H1 (cell line): ENCODE data around the gene CSNK1G2. TPM values are rescaled to one million over a fixed set of nuclear protein-coding genes. Genes with fewer than 3 reads are reported as not detected.
A peak's percentile ranks its signal among the peaks of the same experiment; 100 is the strongest.

Experiments
- CTCF ChIA-PET: fragments of 300-600 bp; sonication (Branson Sonifier 250); formaldehyde crosslinking; loops from one replicate; lab custom pipeline; 2021; ENCODE audit not compliant: partially characterized antibody; lab: Charles Lee
- POLR2A ChIA-PET: fragments of 300-600 bp; sonication (Branson Sonifier 250); formaldehyde crosslinking; loops from one replicate; lab custom pipeline; 2021; ENCODE audit warnings: inconsistent platforms; ENCODE audit not compliant: partially characterized antibody; lab: Charles Lee
- DNase-seq, 2 experiments: peaks; one replicate each; pipeline versions ENCODE4 v3.0.0 to v3.0.0-alpha.2; 2010 to 2022; ENCODE audit warnings: low spot score in 2 of 2, low read depth in 1 of 2, mixed read lengths in 1 of 2
- FAIRE-seq: peaks from 2 replicates; lab custom pipeline; 2011; peaks lifted over from hg19 to GRCh38; lab: Jason Lieb, UNC
- H2AFZ ChIP-seq: 2 replicates; pipeline ENCODE4 v1.8.1; 2012; ENCODE audit warnings: low read length, inconsistent platforms
- H2AK5ac ChIP-seq: 2 replicates; pipeline ENCODE4 v1.6.1; 2013; ENCODE audit warnings: low read depth, low read length
- H2BK120ac ChIP-seq: replicated peaks from 2 replicates; pipeline ENCODE3; 2013; ENCODE audit warnings: low read depth, low read length, inconsistent platforms
- H2BK12ac ChIP-seq: 2 replicates; pipeline ENCODE4 v1.6.1; 2013; ENCODE audit warnings: low read depth, low read length
- H2BK15ac ChIP-seq: 2 replicates; pipeline ENCODE4 v1.6.1; 2013; ENCODE audit warnings: low read length
- H2BK20ac ChIP-seq: 2 replicates; pipeline ENCODE4 v1.6.1; 2013; ENCODE audit warnings: low read length
- H2BK5ac ChIP-seq: 2 replicates; pipeline ENCODE4 v1.6.1; 2013; ENCODE audit warnings: low read depth, low read length
- H3K14ac ChIP-seq: 2 replicates; pipeline ENCODE4 v1.6.1; 2013; ENCODE audit warnings: inconsistent platforms; ENCODE audit not compliant: insufficient read length
- H3K18ac ChIP-seq: 2 replicates; pipeline ENCODE4 v1.6.1; 2013; ENCODE audit warnings: low read length; ENCODE audit errors: extremely low read depth
- H3K23ac ChIP-seq: 2 replicates; pipeline ENCODE4 v1.6.1; 2013; ENCODE audit warnings: inconsistent platforms; ENCODE audit not compliant: insufficient read length
- H3K23me2 ChIP-seq: 2 replicates; pipeline ENCODE4 v1.6.1; 2013; ENCODE audit warnings: low read depth, low read length
- H3K27ac ChIP-seq: 2 replicates; pipeline ENCODE4 v1.6.1; 2011; ENCODE audit warnings: low read depth, low read length, inconsistent platforms
- H3K27me3 ChIP-seq, 4 experiments: replicated peaks in 1 of 4; 1 replicate in 1 of 4; 2 replicates in 3 of 4; pipeline versions ENCODE4 v1.6.1 to v1.8.1; 2011 to 2013; ENCODE audit warnings: low read length in 3 of 4, mild to moderate bottlenecking in 3 of 4, inconsistent platforms in 2 of 4, mixed read lengths in 2 of 4, moderate library complexity in 1 of 4; ENCODE audit not compliant: control insufficient read depth in 3 of 4, insufficient read depth in 3 of 4; ENCODE audit errors: extremely low read depth in 1 of 4
- H3K36me3 ChIP-seq, 4 experiments: 2 replicates each; pipeline versions ENCODE4 v1.6.1 to v1.8.1; 2011 to 2013; ENCODE audit warnings: mild to moderate bottlenecking in 4 of 4, low read length in 3 of 4, moderate library complexity in 2 of 4, control low read depth in 1 of 4, inconsistent platforms in 1 of 4; ENCODE audit not compliant: insufficient read depth in 4 of 4, control insufficient read depth in 2 of 4
- H3K4ac ChIP-seq: replicated peaks from 2 replicates; pipeline ENCODE3; 2013; ENCODE audit warnings: low read length, low read depth, mixed read lengths, inconsistent platforms; ENCODE audit not compliant: insufficient read length
- H3K4me1 ChIP-seq, 4 experiments: replicated peaks in 1 of 4; 1 replicate in 1 of 4; 2 replicates in 3 of 4; pipeline versions ENCODE4 v1.6.1 to v1.8.1; 2011 to 2013; ENCODE audit warnings: low read length in 3 of 4, inconsistent platforms in 2 of 4, mixed read lengths in 1 of 4; ENCODE audit not compliant: insufficient read depth in 4 of 4, control insufficient read depth in 3 of 4
- H3K4me2 ChIP-seq, 2 experiments: 2 replicates each; pipeline versions ENCODE4 v1.6.1 to v1.8.1; 2011 to 2013; ENCODE audit warnings: low read depth in 2 of 2, low read length in 2 of 2, control low read depth in 1 of 2, inconsistent platforms in 1 of 2, mild to moderate bottlenecking in 1 of 2; ENCODE audit not compliant: insufficient read depth in 1 of 2
- H3K4me3 ChIP-seq, 4 experiments: fragments of 200-600, 300-600 bp in 1 of 4; sonication (generic), shearing (Covaris generic), sonication (Bioruptor Twin) in 1 of 4; 2 replicates each; pipeline versions ENCODE4 v1.5.1 to v1.8.1; 2011 to 2016; ENCODE audit warnings: low read length in 4 of 4, low read depth in 3 of 4, control low read depth in 2 of 4, inconsistent platforms in 2 of 4, mild to moderate bottlenecking in 2 of 4, mixed read lengths in 1 of 4, moderate library complexity in 1 of 4; ENCODE audit not compliant: insufficient read depth in 2 of 4; ENCODE audit errors: extremely low read depth in 1 of 4
- H3K56ac ChIP-seq: replicated peaks from 2 replicates; pipeline ENCODE3; 2013; ENCODE audit warnings: low read depth, mild to moderate bottlenecking, mixed read lengths, low read length, inconsistent platforms; ENCODE audit not compliant: insufficient read length
- H3K79me1 ChIP-seq: 2 replicates; pipeline ENCODE4 v1.6.1; 2013; ENCODE audit warnings: low read depth, low read length, control low read depth
- H3K79me2 ChIP-seq, 2 experiments: 2 replicates each; pipeline versions ENCODE4 v1.6.1 to v1.8.1; 2012 to 2013; ENCODE audit warnings: low read length in 2 of 2, mild to moderate bottlenecking in 2 of 2, inconsistent platforms in 1 of 2; ENCODE audit not compliant: insufficient read depth in 2 of 2, control insufficient read depth in 1 of 2
- H3K9ac ChIP-seq, 4 experiments: replicated peaks in 1 of 4; 1 replicate in 1 of 4; 2 replicates in 3 of 4; pipeline versions ENCODE4 v1.6.1 to v1.8.1; 2011 to 2013; ENCODE audit warnings: low read depth in 3 of 4, low read length in 3 of 4, control low read depth in 2 of 4, mild to moderate bottlenecking in 2 of 4, moderate library complexity in 2 of 4, inconsistent platforms in 1 of 4; ENCODE audit errors: extremely low read depth in 1 of 4
- H3K9me3 ChIP-seq, 2 experiments: 2 replicates each; pipeline versions ENCODE4 v1.6.1 to v1.8.1; 2012 to 2013; ENCODE audit warnings: mild to moderate bottlenecking in 2 of 2, moderate library complexity in 2 of 2, control low read depth in 1 of 2, inconsistent platforms in 1 of 2, low read depth in 1 of 2, low read length in 1 of 2, mixed read lengths in 1 of 2; ENCODE audit not compliant: insufficient read depth in 2 of 2
- H4K20me1 ChIP-seq, 2 experiments: replicated peaks in 1 of 2; 2 replicates each; pipeline versions ENCODE3 to v1.8.1; 2011 to 2013; ENCODE audit warnings: inconsistent platforms in 2 of 2, low read length in 2 of 2, mild to moderate bottlenecking in 1 of 2; ENCODE audit not compliant: insufficient read depth in 2 of 2, control insufficient read depth in 1 of 2
- H4K5ac ChIP-seq: 2 replicates; pipeline ENCODE4 v1.6.1; 2013; ENCODE audit warnings: low read length, low read depth, mixed read lengths, inconsistent platforms; ENCODE audit not compliant: insufficient read length
- H4K8ac ChIP-seq: 2 replicates; pipeline ENCODE4 v1.8.0; 2013; ENCODE audit warnings: mild to moderate bottlenecking, moderate library complexity, low read length, inconsistent platforms; ENCODE audit not compliant: insufficient read depth; ENCODE audit errors: extremely low read depth
- H4K91ac ChIP-seq: replicated peaks from 2 replicates; pipeline ENCODE3; 2013; ENCODE audit warnings: low read length, mixed read lengths, inconsistent platforms; ENCODE audit not compliant: insufficient read length
- WGBS, 2 experiments: shearing (Covaris generic) in 1 of 2; methylation state at CpG; one replicate each; pipeline versions ENCODE4 v1.1.6 to v1.1.7; 2013 to 2015; ENCODE audit warnings: low lambda C conversion rate in 2 of 2, mixed read lengths in 2 of 2, inconsistent platforms in 1 of 2, low coverage in 1 of 2, missing lambda C conversion rate in 1 of 2; ENCODE audit not compliant: insufficient replicate concordance in 2 of 2, insufficient coverage in 1 of 2, insufficient read length in 1 of 2; ENCODE audit errors: extremely low coverage in 1 of 2, missing lambda C conversion rate in 1 of 2; 5-methylcytosine and 5-hydroxymethylcytosine counted together
- polyA plus RNA-seq, 7 experiments: library from polyadenylated mRNA; depleted of rRNA in 3 of 7; stranded (reverse) in 5 of 7; unstranded in 2 of 7; fragments of >200 nt in 5 of 7; fragments of 200-250 nt in 2 of 7; gene quantifications; 1 replicate in 5 of 7; 2 replicates in 1 of 7; 4 replicates in 1 of 7; pipeline versions ENCODE4 v1.2.1 to v1.2.3, GENCODE V29; 2011 to 2013; ENCODE audit warnings: missing spikeins in 2 of 7, mixed read lengths in 2 of 7
- total RNA-seq: library from RNA; stranded (reverse); fragmentation: NEBNext Ultra II Directional; extraction: Animal tissue kit (Norgen Biotek cat#: 25700); gene quantifications from 2 replicates; pipeline ENCODE4 v1.2.1, GENCODE V29; 2021
- TF ChIP-seq, protein P1 (sequence below): IDR thresholded peaks from 2 replicates; pipeline ENCODE4 v1.6.1; 2011; ENCODE audit warnings: low read length, improper control_type of control experiment

The CSNK1G2 gene
- total and polyA plus RNA-seq, 2 of the 8 experiments (the other 6 are each of a cell fraction or from before 2014, with no cell fraction given), result 99.5 to 130 TPM

DNA sequence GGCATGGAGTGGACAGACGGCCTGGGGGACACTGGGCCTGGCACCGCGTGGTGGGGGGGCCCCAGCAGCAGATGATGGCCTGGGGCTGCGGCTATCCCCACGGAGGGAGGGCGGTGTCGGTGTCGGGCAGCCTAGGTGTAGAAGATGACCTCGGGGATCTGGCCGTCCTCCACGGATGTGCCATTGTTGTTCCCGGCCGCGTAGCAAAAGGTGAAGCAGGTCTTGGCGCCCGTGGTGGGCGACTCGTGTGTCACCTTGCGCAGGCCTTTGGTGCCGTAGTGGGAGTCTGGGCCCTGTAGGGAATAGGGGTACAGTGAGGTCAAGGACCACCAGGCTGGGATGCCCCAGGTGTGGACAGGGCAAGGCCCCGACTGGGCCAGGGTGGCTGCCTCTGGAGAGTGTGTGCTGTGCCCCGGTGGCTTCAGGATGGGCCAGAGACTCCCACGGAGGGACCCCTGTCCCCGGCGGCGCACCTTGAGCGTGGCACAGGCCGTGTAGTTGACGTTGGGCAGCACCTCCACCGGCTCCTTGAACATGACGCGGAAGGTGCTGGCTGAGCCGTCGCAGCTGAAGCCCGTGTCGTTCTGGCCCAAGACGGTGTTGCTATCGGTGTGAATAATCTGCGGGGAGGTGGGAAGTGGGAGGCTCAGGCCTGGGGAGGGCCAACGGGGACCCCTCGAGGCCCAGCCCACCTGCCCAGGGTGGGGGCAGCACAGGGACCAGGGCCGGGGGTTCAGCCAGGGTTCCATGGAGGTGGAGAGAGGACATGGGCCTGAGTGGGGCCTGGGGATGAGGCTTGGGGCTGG, 45.6 kb downstream of the CSNK1G2 start:
- H3K36me3 ChIP-seq, result peaks cover 15 to 50% (median 40%) of the 10 kb centered on the region in 4 experiments

More for the DNA sequence above, 45.6 kb downstream of the CSNK1G2 start:
- Histone ChIP-seq H3K56ac (no peak overlapping the region), H3K4me3 (no peak overlapping the region), H2BK15ac (no peak overlapping the region), H3K27me3 (no peaks in the 10 kb centered on the region), H3K18ac (no peak overlapping the region), H4K20me1 (peaks cover 3 to 21% of the 10 kb centered on the region in 2 experiments), H3K4ac (no peak overlapping the region), H4K5ac (no peak overlapping the region), H2AK5ac (no peak overlapping the region), H2BK12ac (no peak overlapping the region), H3K23me2 (no peaks in the 10 kb centered on the region), H3K23ac (no peak overlapping the region), H3K14ac (no peak overlapping the region), H2AFZ (no peak overlapping the region), H3K9ac (no peak overlapping the region), H3K27ac (no peak overlapping the region), H2BK120ac (no peak overlapping the region), H2BK20ac (no peak overlapping the region), H3K4me2 (no peak overlapping the region), H3K79me1 (no peaks in the 10 kb centered on the region), H3K4me1 (no peaks in the 10 kb centered on the region), H4K8ac (peak overlapping the region; percentile 85), H3K79me2 (no peaks in the 10 kb centered on the region), H3K9me3 (no peaks in the 10 kb centered on the region), H2BK5ac (no peak overlapping the region), H4K91ac (no peak overlapping the region)
- CTCF ChIA-PET, result no interaction called here
- DNase-seq, result no peak
- no peak for FAIRE-seq
- WGBS, 2 experiments, result 93% methylated on average over 42 of the region's 42 CpGs; no CpG with 5 or more reads in 1 of the 2 experiments
- POLR2A ChIA-PET, result interaction anchor here (1.3 kb wide), 1 partner anchor 25 kb away, joined by 3 read pairs; no protein-coding TSS in a partner anchor
- TF ChIP-seq, protein P1, sequence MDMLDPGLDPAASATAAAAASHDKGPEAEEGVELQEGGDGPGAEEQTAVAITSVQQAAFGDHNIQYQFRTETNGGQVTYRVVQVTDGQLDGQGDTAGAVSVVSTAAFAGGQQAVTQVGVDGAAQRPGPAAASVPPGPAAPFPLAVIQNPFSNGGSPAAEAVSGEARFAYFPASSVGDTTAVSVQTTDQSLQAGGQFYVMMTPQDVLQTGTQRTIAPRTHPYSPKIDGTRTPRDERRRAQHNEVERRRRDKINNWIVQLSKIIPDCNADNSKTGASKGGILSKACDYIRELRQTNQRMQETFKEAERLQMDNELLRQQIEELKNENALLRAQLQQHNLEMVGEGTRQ, result no peak
